ENCODE measurements around the gene RPS14.

- no peak for TF ChIP-seq CTCF (IDR thresholded peaks at IDR 0.05)
- TF ChIP-seq FOXM1 (IDR thresholded peaks at IDR 0.05; ENCODE audit: low read depth) = no peak
- TF ChIP-seq FOSL2 (IDR thresholded peaks at IDR 0.05; ENCODE audit: borderline replicate concordance, low read depth) = no peak
- TF ChIP-seq RCOR1 (IDR thresholded peaks at IDR 0.05; ENCODE audit: low read length) = no peak
- no peak for TF ChIP-seq POLR2AphosphoS5 (IDR thresholded peaks at IDR 0.05; ENCODE audit: low read depth, low read length)
These were observed 38.9 kb downstream of the RPS14 start for GRCh38 chr5:150410524-150411244.

Measured in SK-N-SH (cell line).